K562 (cell line): ENCODE results near the gene WASF2. TPM values are rescaled to one million over a fixed set of nuclear protein-coding genes. Genes with fewer than 3 reads are reported as not detected.

Source experiments
- DPF2 ChIP-seq: fragments of 450-650 bp; IDR thresholded peaks from 2 replicates; pipeline ENCODE4 v1.6.1; 2016
- FOS ChIP-seq: IDR thresholded peaks from 3 replicates; pipeline ENCODE4 v1.6.1; 2011; ENCODE audit not compliant: insufficient read length; ENCODE audit errors: extremely low read depth
- MTA3 ChIP-seq: fragments of 450-650 bp; formaldehyde crosslinking; IDR thresholded peaks from 2 replicates; pipeline ENCODE4 v1.6.1; 2017; ENCODE audit warnings: mild to moderate bottlenecking, borderline replicate concordance
- MYC ChIP-seq, 2 experiments: fragments of 250-450 bp in 1 of 2; sonication (Bioruptor Pico) in 1 of 2; IDR thresholded peaks; 2 replicates each; pipeline versions ENCODE4 v1.5.1 to v1.6.1; 2012 to 2021; ENCODE audit warnings: low read depth in 2 of 2, borderline replicate concordance in 1 of 2, improper control_type of control experiment in 1 of 2, low read length in 1 of 2, mild to moderate bottlenecking in 1 of 2, moderate library complexity in 1 of 2
- SLC30A9 ChIP-seq: fragments of 250-450 bp; sonication (Bioruptor Pico); IDR thresholded peaks from 2 replicates; pipeline ENCODE4 v1.8.0; 2022; ENCODE audit warnings: mild to moderate bottlenecking, moderate library complexity
- ZBTB17 ChIP-seq: fragments of 450-650 bp; formaldehyde crosslinking; IDR thresholded peaks from 2 replicates; pipeline ENCODE4 v1.4.0; 2020; ENCODE audit warnings: mild to moderate bottlenecking
- ZNF561 ChIP-seq: fragments of 450-650 bp; formaldehyde crosslinking; conservative IDR thresholded peaks from 2 replicates; pipeline ENCODE4 v1.4.0; 2020; ENCODE audit warnings: mild to moderate bottlenecking, moderate library complexity
- polyA plus RNA-seq, 8 experiments: library from polyadenylated mRNA; depleted of rRNA in 4 of 8; stranded (reverse) in 5 of 8; unstranded in 3 of 8; fragments of >200 nt; fragmentation: Nextera tagmentation in 2 of 8; fragmentation: Illumina TruSeq in 1 of 8; extraction: Ambion mirVana in 2 of 8; extraction: Trizol in 1 of 8; gene quantifications; 2 replicates each; pipeline versions ENCODE4 v1.2.1 to v1.2.3, GENCODE V29; 2011 to 2014; ENCODE audit warnings: inconsistent platforms in 1 of 8, missing spikeins in 1 of 8
- total RNA-seq, 7 experiments: library from RNA; depleted of rRNA in 6 of 7; stranded (reverse); fragments of >200 nt in 6 of 7; fragmentation: Illumina TruSeq in 2 of 7; extraction: Trizol in 2 of 7; gene quantifications; 2 replicates each; pipeline versions ENCODE4 v1.2.1 to v1.2.3, GENCODE V29; 2011 to 2021; ENCODE audit warnings: low replicate concordance in 1 of 7
- TF ChIP-seq, protein P1 (sequence below): fragments of 450-650 bp; formaldehyde crosslinking; IDR thresholded peaks from 2 replicates; pipeline ENCODE4 v1.4.0; 2022; ENCODE audit warnings: missing genetic modification characterization
- TF ChIP-seq, protein P2 (sequence below), 2 experiments: fragments of 450-650 bp; formaldehyde crosslinking in 1 of 2; IDR thresholded peaks; 2 replicates each; pipeline versions ENCODE4 v1.4.0 to v1.6.1; 2014 to 2020; ENCODE audit warnings: mild to moderate bottlenecking in 2 of 2, borderline replicate concordance in 1 of 2, low read depth in 1 of 2
- TF ChIP-seq, protein P3 (sequence below): fragments of 450-650 bp; formaldehyde crosslinking; IDR thresholded peaks from 2 replicates; pipeline ENCODE4 v1.4.0; 2020; ENCODE audit warnings: mild to moderate bottlenecking, moderate library complexity
- TF ChIP-seq, protein P4 (sequence below): sonication (generic); formaldehyde crosslinking; IDR thresholded peaks from 2 replicates; pipeline ENCODE4 v1.8.0; 2022; ENCODE audit warnings: mild to moderate bottlenecking, missing genetic modification reagents

The WASF2 gene
- total and polyA plus RNA-seq, 9 of the 15 experiments (the other 6 are each of a cell fraction or from before 2014, with no cell fraction given), result 8.2 to 163 (median 31.2) TPM

DNA sequence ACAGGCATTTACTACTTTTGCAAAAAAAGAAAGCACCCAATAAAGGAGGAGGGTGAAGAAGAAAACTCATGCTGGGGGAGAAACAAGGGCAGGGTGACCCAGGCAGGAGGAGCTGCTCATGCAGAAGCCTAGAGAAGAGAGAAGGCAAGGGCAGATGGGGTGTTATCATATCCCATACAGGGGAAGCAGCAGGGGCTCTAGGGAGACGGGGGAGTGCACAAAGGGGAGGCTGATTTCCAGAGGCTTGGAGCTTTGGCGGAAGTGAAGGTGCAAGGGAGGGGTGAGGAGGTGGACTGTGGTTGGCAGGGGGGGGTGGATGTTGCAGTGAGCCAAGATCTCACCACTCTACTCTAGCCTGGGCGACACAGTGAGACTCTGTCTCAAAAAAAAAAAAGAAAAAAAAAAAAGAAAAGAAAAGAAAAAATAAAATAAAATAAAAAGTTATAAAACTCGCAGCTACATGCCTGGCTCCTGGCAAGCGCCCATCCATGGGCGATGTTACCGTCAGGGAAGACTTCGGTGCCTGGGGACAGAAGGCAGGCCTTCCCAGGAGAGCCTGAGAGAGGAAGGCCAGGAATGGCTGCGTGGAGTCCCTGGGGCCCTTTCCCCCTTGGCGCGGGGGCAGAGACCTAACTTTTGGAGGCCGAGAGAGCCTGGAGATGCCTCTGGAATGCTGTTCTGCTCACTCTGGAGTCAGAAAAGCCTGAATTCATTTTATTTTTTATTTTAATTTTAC, 112.0 kb downstream of the WASF2 start (continued):
- TF ChIP-seq ZNF561 (CRISPR knock-in tag) (no peak), FOS (no peak), MYC (IDR thresholded peaks at IDR 0.05; ENCODE audit: low read depth, low read length) (peak; percentile 13; the same call in 1 of the 2 replicates), MYC (CRISPR knock-in tag; IDR thresholded peaks at IDR 0.05; ENCODE audit: borderline replicate concordance, low read depth) (no peak), ZBTB17 (no peak), DPF2 (peak; percentile 37; the same call in 1 of the 2 replicates), SLC30A9 (no peak), MTA3 (no peak)
- TF ChIP-seq, protein P1, sequence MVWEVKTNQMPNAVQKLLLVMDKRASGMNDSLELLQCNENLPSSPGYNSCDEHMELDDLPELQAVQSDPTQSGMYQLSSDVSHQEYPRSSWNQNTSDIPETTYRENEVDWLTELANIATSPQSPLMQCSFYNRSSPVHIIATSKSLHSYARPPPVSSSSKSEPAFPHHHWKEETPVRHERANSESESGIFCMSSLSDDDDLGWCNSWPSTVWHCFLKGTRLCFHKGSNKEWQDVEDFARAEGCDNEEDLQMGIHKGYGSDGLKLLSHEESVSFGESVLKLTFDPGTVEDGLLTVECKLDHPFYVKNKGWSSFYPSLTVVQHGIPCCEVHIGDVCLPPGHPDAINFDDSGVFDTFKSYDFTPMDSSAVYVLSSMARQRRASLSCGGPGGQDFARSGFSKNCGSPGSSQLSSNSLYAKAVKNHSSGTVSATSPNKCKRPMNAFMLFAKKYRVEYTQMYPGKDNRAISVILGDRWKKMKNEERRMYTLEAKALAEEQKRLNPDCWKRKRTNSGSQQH (CRISPR knock-in tag), result no peak
- TF ChIP-seq, protein P2, sequence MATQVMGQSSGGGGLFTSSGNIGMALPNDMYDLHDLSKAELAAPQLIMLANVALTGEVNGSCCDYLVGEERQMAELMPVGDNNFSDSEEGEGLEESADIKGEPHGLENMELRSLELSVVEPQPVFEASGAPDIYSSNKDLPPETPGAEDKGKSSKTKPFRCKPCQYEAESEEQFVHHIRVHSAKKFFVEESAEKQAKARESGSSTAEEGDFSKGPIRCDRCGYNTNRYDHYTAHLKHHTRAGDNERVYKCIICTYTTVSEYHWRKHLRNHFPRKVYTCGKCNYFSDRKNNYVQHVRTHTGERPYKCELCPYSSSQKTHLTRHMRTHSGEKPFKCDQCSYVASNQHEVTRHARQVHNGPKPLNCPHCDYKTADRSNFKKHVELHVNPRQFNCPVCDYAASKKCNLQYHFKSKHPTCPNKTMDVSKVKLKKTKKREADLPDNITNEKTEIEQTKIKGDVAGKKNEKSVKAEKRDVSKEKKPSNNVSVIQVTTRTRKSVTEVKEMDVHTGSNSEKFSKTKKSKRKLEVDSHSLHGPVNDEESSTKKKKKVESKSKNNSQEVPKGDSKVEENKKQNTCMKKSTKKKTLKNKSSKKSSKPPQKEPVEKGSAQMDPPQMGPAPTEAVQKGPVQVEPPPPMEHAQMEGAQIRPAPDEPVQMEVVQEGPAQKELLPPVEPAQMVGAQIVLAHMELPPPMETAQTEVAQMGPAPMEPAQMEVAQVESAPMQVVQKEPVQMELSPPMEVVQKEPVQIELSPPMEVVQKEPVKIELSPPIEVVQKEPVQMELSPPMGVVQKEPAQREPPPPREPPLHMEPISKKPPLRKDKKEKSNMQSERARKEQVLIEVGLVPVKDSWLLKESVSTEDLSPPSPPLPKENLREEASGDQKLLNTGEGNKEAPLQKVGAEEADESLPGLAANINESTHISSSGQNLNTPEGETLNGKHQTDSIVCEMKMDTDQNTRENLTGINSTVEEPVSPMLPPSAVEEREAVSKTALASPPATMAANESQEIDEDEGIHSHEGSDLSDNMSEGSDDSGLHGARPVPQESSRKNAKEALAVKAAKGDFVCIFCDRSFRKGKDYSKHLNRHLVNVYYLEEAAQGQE (IDR thresholded peaks at IDR 0.05; ENCODE audit: borderline replicate concordance), result no peak
- TF ChIP-seq, protein P2 (CRISPR knock-in tag; IDR thresholded peaks at IDR 0.05; ENCODE audit: low read depth), result no peak
- TF ChIP-seq, protein P3, sequence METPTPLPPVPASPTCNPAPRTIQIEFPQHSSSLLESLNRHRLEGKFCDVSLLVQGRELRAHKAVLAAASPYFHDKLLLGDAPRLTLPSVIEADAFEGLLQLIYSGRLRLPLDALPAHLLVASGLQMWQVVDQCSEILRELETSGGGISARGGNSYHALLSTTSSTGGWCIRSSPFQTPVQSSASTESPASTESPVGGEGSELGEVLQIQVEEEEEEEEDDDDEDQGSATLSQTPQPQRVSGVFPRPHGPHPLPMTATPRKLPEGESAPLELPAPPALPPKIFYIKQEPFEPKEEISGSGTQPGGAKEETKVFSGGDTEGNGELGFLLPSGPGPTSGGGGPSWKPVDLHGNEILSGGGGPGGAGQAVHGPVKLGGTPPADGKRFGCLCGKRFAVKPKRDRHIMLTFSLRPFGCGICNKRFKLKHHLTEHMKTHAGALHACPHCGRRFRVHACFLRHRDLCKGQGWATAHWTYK (CRISPR knock-in tag), result no peak
- TF ChIP-seq, protein P4, sequence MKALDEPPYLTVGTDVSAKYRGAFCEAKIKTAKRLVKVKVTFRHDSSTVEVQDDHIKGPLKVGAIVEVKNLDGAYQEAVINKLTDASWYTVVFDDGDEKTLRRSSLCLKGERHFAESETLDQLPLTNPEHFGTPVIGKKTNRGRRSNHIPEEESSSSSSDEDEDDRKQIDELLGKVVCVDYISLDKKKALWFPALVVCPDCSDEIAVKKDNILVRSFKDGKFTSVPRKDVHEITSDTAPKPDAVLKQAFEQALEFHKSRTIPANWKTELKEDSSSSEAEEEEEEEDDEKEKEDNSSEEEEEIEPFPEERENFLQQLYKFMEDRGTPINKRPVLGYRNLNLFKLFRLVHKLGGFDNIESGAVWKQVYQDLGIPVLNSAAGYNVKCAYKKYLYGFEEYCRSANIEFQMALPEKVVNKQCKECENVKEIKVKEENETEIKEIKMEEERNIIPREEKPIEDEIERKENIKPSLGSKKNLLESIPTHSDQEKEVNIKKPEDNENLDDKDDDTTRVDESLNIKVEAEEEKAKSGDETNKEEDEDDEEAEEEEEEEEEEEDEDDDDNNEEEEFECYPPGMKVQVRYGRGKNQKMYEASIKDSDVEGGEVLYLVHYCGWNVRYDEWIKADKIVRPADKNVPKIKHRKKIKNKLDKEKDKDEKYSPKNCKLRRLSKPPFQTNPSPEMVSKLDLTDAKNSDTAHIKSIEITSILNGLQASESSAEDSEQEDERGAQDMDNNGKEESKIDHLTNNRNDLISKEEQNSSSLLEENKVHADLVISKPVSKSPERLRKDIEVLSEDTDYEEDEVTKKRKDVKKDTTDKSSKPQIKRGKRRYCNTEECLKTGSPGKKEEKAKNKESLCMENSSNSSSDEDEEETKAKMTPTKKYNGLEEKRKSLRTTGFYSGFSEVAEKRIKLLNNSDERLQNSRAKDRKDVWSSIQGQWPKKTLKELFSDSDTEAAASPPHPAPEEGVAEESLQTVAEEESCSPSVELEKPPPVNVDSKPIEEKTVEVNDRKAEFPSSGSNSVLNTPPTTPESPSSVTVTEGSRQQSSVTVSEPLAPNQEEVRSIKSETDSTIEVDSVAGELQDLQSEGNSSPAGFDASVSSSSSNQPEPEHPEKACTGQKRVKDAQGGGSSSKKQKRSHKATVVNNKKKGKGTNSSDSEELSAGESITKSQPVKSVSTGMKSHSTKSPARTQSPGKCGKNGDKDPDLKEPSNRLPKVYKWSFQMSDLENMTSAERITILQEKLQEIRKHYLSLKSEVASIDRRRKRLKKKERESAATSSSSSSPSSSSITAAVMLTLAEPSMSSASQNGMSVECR (CRISPR knock-in tag), result no peak
